Measurements from ENCODE around the gene NSUN6.
A peak's percentile ranks its signal among the peaks of the same experiment; 100 is the strongest.
"Not testable (repeated sequence)": the region's sequence is repeated elsewhere in the genome, so short reads cannot be mapped to it uniquely, and the experiment has no call there.

The NSUN6 gene

DNA sequence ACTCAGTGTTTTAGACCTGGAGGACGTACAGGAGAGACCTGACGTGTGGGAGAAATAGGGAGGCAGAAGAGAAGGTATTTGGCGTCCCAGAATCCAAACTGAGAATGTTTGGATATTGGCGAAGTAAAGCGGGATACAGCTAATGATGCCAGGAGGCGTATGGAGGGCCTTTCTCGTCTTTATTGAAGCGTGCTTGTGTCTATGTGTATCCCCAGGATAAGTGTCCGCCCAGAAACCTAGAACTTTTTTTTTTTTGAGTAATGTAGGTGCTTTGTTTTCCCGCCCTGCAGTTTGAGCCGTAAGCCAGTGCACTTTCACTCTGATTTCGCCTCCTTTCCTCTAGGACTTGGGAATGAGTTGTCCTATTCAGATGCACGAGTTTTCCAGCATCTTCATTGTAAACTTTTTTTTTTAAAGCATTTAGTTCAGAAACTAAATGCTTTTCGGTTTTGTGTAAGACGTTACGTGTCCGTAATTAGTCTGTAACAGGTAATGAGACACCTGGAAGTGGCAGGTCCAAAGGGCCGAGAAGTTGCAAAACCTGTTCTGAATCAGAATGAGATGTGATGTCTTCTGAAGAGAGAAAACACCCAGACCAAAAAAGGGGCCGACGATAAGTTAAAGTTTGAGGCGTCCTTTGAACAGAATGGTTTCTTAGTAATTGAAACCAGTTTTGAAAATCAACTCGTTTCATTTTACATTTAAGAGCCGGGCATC lies 8.6 kb upstream of the NSUN6 start:
- no peak for DNase-seq (ENCODE audit: low read depth in 2 of 2)

DNA sequence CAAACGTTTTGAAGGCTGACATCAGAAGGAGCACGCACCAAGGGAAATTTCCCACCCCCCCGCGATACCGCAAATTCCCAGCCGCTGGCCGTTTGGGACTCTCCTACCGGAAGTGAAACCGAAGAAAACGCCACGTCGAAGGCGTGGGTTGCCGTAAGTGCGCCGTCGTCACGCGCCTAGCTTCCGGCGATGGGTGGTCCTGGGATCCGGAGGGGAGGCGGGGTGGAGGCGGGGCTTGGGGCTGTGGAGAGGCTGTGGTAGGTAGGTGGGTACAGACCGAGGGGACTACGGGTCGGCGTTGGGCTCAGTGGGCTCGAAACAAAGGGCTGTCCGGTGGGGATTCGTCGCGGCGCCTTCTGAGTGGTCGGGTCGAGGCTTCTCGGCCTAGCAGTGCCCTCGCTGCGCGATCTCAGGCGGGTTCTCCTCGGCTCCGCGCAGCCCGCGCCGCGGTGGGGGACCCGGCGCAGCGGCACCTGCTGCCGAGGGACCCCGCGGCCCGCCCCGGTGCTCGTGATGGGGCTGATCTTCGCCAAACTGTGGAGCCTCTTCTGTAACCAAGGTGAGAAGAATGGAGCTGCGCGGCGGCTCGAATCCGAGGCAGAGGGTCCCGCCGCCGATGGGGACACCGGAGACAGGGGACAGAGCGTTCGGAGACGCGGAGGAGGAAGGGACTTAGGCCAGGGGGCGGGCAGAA lies 7.9 kb upstream of the NSUN6 start, which contains the start of gene ARL5B:
TSS of gene ARL5B (plus strand) at position 307 of the 694 bp plus-strand sequence. CDS start at position 514, 207 bp downstream.
- DNase-seq (ENCODE audit: low read depth in 2 of 2) = peak; percentile 93 to 97

DNA sequence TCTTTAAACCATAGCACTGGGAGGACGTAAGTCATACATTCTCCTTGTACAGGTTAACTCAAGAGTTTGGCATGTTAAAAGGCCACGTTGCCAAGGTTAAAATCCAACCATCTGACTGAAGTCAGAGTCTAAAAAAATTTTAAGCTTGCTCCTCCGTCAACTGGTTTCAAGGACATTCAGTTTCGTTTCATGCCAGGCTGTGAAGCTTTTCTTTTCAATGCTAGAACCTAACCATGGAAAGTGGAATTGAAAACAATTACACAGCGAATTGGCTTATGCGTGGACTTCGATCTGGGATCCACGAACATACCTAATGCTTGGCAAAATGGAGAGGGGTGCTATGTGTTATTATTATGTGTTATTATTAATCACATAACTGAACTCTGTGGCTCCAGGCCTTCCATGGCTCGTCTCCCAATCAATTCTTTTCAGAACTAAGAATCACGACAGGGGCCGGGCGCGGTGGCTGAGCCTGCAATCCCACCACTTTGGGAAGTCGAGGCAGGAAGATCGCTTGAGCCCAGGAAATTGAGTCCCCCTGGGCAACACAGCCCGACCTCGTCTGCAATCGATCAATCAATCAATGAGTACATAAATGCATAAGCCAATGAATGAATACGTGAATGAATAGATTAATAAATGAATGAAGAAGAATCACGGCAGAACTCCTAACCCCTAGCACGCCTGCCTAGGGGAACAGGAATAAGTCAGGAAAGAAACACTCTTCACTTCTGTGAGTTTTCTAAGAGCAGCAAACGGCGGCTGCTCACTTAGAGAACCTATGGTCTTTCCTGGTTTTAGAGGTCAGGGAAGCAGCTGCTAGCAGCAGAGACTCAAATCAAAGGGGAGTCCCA lies 7.1 kb upstream of the NSUN6 start:
- no peak for DNase-seq (ENCODE audit: low read depth in 2 of 2)

DNA sequence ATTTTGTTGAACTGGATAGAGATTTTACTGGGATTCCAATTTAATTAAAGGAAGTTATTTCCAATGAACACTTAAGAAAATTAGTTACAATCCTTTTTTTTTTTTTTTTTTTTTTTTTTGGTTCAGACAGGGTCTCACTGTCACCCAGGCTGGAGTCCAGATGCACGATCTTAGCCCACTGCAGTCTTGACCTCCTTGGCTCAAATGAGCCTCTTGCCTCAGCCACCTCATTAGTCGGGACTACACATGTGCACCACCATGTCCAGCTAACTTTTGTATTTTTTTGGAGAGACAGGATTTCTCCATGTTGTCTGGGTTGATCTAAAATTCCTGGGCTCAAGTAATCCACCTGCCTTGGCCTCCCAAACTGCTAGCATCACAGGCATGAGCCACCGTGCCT lies 5.3 kb upstream of the NSUN6 start:
- DNase-seq (ENCODE audit: low read depth in 2 of 2) = no peak

DNA sequence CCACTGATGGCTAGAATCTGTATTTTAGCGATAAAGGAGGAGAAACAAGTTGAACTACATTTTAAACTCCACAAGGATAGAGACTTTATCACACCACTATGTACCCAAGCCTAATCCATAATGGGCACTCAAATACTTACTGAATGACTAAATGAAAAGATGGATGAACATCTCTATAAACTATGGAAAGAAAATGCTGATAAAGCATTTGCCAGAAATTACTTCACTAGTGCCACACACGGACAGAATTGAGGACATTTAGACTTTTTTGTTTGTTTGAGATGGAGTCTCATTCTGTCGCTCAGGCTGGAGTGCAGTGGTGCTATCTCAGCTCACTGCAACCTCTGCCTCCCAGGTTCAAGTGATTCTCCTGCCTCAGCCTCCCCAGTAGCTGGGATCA lies 1.7 kb upstream of the NSUN6 start:
- DNase-seq (ENCODE audit: low read depth in 2 of 2) = no peak

DNA sequence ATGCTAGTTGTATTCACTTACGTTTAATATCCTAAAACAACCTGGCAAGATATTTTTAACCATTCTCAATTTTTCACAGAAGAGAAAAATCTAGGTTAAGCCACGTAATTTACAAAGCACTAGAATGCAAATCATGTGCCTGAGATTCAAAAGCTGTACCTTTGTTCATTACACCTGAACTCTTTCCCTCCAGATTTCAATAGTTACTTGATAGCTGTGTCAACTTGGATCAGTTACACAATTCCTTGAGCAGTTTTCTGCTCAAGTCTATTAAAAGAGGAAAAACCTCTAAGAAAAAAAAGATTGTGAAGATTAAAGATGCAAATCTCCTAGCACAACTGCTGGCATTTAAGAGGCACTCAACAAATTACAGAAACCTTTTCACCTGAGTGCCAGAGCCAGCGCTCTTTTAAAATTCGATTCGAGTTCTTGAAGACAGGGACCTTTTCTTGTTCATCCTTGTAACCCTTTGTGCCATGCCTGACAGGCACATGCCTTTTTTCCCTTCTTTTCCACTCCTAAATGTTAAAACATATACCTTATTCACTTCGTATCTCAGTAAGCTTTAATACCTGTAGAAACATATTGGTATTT lies 886 bp downstream of the NSUN6 start:
- no peak for DNase-seq (ENCODE audit: low read depth in 2 of 2)

DNA sequence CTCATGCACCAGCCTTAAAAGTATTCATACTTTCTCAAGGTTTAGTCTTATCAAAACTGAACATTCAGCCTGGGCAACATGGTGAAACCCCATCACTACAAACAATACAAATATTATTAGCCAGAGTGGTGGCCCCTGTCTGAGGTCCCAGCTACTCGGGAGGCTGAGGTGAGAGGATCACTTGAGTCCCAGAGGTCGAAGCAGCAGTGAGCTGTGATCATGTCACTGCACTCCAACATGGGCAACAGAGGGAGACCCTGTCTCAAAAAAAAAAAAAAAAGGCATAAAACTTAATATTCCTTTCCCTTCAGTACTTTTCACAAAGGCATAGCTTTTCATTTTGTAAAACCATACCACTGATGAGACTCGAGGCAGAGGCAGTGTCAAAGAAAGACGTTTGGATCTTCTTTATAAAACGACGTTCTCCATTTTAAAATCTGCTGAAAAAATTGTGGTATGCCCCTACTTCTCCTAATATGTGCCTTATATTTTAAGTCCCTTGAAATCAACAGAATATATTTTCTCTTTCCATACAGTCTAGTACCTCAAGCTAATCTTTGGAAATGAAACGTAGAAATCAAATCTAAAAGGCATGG lies 1.9 kb downstream of the NSUN6 start:
- DNase-seq (ENCODE audit: low read depth in 2 of 2) = no peak

DNA sequence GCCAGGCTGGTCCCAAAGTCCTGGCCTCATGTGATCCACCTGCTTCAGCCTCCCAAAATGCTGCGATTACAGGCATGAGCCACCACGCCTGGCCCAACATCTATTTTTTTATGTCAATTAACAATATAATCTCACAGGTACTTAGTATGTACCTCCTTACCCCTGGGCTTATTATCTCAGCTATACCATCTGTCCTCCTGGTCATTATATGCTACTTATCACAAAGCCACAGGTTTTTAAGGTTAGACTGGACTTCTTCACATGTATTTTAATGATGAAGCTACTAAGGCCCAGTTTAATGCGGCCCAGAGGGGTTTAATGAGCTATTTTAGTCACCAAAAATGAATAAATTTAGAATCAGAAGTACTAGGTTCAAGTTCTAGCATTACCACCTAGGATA lies 3.4 kb downstream of the NSUN6 start:
- no peak for DNase-seq (ENCODE audit: low read depth in 2 of 2)

DNA sequence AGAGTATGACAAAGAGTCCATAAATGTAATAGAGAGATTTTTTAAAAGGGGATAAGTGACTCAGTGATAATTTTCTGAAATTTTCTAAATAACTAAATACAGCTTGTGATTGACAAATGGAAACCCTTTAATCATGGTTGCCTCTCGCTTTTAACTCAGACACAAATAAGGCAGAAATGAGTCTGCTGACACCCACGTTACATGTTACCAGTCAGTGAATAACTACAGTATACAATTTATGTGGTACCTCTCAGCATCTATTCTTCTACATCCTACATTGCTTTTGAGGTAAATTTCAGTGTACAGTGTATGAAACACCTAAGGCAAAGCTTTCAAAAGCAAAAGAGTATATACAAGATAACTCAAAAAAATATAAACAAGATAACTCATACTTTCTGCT lies 4.2 kb downstream of the NSUN6 start:
- DNase-seq (ENCODE audit: low read depth in 2 of 2) = no peak

DNA sequence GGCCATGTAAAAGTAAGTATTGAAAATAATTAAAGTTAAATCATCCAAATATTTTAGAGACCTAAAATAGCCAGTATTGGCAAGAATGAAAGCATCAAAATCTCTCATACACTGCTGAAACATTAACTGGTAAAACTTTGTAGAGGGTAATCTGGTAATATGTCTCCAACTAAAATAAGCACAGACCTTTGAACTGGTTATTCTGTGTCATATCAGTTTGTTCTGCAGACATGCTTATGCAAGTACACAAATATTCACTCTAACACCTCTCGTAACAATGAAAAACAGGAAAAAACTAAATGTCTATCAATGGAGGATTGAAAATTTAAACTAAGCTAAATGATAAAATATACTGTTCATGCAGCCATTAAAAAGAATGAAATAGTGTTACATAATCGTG lies 11.7 kb downstream of the NSUN6 start:
- DNase-seq (ENCODE audit: low read depth in 2 of 2) = not testable (repeated sequence)

DNA sequence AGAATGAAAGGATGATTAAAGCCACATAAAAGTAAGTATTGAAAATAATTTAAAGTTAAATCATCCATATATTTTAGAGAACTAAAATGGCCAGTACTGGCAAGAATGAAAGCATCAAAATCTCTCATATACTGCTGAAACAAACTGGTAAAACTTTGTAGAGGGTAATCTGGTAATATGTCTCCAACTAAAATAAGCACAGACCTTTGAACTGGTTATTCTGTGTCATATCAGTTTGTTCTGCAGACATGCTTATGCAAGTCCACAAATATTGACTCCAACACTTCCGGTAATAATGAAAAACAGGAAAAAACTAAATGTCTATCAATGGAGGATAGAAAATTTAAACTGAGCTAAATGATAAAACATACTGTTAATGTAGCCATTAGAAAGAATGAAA lies 14.0 kb downstream of the NSUN6 start:
- DNase-seq (ENCODE audit: low read depth in 2 of 2) = not testable (repeated sequence)

DNA sequence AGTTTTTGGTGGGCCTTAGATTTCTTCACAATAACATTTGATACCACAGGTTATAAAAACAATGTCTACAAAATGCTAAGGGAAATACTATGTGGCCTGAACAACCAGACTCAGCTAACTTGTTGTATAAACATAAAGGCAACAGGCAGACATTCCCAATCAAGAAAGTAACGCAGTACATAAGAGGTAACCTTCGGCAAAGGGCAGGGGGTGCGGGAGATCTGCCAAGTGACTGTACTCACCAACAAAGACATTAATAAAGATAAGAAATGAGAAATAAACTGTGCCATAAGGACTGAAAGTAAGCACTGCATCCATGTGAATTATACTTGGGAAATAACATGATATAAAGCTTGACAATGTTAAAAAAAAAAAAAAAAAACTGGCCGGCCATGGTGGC lies 15.4 kb downstream of the NSUN6 start:
- no peak for DNase-seq (ENCODE audit: low read depth in 2 of 2)

DNA sequence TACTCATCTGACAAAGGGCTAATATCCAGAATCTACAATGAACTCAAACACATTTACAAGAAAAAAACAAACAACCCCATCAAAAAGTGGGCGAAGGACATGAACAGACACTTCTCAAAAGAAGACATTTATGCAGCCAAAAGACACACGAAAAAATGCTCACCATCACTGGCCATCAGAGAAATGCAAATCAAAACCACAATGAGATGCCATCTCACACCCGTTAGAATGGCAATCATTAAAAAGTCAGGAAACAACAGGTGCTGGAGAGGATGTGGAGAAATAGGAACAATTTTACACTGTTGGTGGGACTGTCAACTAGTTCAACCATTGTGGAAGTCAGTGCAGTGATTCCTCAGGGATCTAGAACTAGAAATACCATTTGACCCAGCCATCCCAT lies 18.9 kb downstream of the NSUN6 start:
- not testable (repeated sequence) for DNase-seq (ENCODE audit: low read depth in 2 of 2)

DNA sequence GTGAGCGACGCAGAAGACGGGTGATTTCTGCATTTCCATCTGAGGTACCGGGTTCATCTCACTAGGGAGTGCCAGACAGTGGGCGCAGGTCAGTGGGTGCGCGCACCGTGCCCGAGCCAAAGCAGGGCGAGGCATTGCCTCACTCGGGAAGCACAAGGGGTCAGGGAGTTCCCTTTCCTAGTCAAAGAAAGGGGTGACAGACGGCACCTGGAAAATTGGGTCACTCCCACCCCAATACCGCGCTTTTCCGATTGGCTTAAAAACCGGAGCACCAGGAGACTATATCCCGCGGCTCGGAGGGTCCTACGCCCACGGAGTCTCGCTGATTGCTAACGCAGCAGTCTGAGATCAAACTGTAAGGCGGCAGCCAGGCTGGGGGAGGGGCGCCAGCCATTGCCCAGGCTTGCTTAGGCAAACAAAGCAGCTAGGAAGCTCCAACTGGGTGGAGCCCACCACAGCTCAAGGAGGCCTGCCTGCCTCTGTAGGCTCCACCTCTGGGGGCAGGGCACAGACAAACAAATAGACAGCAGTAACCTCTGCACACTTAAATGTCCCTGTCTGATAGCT lies 23.9 kb downstream of the NSUN6 start:
- DNase-seq (ENCODE audit: low read depth in 2 of 2) = peak; percentile 41

DNA sequence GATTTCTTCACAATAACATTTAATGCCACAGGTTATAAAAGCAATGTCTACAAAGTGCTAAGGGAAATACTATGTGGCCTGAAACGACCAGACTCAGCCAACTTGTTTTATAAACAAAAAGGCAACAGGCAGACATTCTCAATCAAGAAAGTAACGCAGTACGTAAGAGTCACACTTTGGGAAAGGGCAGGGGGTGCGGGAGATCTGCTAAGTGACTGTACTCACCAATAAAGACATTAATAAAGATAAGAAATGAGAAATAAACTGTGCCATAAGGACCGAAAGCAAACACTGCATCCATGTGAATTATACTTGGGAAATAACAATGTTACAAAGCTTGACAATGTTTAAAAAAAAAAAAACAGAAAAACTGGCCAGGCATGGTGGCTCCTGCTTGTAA lies 25.5 kb downstream of the NSUN6 start:
- no peak for DNase-seq (ENCODE audit: low read depth in 2 of 2)

DNA sequence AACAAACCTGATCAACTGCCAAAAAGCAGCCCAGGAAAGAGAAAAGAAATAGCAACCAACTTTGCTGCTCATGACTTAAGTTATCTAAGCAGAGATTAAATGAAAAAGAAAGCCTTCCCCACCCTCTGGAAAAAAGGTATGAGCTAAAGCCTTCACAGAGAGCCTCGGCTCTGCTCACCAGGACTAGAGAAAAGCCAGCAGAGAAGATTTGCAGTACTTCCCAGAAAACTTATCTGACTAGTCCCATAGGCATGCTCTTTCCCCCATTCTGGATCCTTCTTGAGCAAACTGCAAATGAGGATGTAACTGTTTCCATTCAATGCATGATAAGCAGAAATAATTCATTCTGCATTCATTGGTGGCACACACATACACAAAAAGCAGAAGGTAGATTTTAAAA lies 27.7 kb downstream of the NSUN6 start:
- not testable (repeated sequence) for DNase-seq (ENCODE audit: low read depth in 2 of 2)

DNA sequence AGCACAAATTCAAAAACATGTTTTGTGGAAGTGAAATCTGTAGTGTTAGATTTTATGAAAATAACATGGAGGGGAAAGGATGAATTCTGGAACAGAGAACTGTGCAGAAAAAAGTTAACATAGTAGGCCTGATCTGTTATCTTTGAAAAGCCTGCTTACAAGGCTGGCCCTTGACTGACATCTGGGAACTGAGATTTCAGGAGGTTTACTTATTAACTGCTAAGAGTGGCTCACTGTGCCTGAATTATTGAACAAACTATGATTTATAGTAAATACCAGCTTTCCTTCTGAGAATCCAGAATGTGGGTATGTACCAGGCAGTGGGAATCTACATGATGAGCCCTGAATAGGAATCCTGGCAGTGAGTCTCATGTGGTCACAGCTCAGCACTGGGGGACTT lies 30.5 kb downstream of the NSUN6 start:
- DNase-seq (ENCODE audit: low read depth in 2 of 2) = no peak

DNA sequence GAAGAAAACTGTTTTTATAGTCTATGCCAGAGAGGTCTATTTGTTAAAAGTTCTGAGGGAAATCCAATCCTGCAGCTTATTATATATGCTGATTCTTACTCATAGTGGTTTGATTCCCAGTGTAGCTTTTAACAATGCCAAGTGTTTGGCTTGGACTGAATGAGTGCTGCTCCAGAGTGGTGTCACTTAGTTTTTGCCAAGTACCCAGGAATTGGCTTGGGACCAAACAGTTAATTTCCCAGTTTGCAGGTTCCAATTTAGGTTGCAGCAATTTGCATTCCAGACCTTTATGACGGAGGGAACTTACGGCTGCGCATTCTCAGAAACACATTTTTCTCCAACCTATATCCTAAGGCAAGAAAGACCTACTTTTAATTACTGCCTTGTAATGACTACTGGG lies 32.4 kb downstream of the NSUN6 start:
- DNase-seq (ENCODE audit: low read depth in 2 of 2) = no peak

DNA sequence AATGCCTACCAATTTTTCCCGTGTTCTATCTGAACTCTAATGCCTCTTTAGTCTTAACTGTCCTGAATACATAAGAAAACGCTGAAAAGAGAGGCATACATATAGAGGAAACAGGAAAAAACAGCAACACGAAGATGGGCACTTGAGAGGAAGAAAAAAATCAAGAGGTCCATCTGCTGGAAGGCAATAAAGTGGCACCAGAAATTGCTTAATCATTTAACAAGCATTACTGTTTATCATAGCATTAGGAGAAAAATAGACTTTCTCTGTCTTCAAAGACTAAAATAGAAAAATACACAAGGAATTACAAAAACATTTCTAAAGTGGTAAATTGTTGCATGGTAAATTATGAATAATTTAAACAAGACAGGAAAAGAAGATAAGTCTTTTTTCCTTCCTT lies 35.0 kb downstream of the NSUN6 start:
- DNase-seq (ENCODE audit: low read depth in 2 of 2) = no peak

DNA sequence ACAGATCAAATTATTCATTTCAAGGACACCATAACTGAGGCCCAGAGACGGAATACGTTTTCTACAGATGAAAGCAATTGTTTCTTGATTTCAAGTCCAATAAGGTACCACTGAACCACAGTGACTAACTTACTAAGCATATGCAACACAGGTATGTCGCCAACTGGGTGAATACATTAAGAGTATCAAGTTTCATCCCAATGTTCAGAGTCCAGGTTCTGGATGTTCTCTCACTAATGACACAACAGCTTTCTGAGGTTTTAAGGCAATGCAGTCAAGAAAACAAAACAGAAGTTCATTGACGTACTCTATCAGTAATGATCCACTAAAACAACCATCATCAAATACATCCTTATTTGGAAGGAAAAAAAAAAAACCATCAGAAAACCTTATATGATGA lies 35.8 kb downstream of the NSUN6 start:
- no peak for DNase-seq (ENCODE audit: low read depth in 2 of 2)

DNA sequence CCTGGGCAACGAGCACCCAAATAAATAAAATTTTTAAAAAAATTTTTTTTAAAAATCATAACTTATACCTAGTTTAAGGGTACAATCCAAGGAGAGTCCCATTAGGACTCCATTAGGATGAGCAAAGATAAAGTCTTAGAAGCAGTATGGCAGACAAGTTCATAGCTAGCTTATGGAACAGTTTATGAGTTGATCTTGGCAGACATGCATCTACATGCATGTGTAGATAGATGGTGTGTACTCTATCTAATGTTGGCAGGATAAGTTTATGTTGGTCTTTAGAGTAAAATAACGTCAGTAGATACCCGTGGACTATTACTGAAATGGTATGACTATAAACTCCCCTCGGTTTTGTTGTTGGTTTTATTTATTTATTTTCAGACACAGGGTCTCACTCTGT lies 40.2 kb downstream of the NSUN6 start:
- DNase-seq (ENCODE audit: low read depth in 2 of 2) = no peak

Data from stimulated activated CD4-positive, alpha-beta T cell treated with anti-CD3 and anti-CD28 coated beads, Interleukin-4, amount 100 ng/mL, for 48 hours (primary cell).